Suppressor macrophage (primary cell): ENCODE measurements around the gene GNAT1.
"Not testable (repeated sequence)": the region's sequence is repeated elsewhere in the genome, so short reads cannot be mapped to it uniquely, and the experiment has no call there.

ENCODE experiments used
- DNase-seq, 4 experiments: peaks; one replicate each; pipeline ENCODE4 v3.0.0-alpha.2; 2020 to 2022

GNAT1 gene

DNA sequence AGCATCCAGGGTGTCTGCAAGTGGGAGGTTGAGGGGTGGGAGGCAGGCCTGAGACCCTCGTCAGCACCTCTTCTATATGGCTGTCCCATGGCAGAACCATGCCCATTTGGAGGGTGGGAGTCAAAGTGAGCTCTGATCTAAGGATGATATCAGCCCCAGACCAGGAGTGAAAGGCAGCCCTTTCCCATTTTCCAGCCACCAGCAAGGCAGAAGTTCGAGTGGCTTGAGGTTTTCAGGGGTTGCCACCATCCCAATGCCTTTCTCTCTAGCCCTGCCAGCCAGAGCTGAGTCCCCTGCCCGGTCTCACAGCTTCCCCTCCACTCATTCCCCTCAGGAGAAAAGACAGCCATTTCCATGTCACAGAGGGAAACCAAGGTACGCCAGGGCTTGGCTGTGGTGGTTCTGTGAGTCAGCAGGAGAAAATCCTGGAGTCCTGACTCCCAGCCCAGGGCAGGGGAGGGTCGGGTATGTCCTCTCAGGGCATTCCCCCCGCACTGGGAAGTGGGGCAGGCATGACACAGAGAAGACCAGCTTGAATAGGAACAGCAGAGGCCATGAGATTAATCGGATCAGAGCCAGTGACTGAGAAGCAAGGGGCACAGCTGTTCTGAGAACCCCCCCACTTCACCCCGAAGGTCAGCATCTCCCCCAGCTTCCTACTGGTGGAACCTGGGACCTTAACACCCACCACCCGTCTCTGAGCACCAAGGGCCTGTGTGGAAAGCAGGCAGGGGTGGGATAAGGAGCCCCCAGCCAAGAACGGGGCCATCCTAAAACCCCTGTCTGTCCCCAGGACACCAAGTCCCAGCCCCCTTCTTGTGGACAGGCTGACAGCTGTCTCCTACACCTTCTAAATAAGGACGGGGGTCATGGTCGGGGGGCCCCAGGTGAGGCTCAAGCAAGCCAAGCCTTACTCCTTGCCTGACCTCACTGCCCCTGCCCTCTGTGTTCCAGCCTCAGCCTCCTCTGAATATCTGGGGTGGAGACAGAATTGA, 12.7 kb downstream of the GNAT1 start:
- no peak for DNase-seq

- no peak for DNase-seq
These were observed 13.5 kb downstream of the GNAT1 start, which contains the start of gene SLC38A3 for GRCh38 chr3:50204804-50205412. Gene SLC38A3 (plus strand): TSS chr3:50205271. CDS start chr3:50214200, 8,929 bp downstream.

DNA sequence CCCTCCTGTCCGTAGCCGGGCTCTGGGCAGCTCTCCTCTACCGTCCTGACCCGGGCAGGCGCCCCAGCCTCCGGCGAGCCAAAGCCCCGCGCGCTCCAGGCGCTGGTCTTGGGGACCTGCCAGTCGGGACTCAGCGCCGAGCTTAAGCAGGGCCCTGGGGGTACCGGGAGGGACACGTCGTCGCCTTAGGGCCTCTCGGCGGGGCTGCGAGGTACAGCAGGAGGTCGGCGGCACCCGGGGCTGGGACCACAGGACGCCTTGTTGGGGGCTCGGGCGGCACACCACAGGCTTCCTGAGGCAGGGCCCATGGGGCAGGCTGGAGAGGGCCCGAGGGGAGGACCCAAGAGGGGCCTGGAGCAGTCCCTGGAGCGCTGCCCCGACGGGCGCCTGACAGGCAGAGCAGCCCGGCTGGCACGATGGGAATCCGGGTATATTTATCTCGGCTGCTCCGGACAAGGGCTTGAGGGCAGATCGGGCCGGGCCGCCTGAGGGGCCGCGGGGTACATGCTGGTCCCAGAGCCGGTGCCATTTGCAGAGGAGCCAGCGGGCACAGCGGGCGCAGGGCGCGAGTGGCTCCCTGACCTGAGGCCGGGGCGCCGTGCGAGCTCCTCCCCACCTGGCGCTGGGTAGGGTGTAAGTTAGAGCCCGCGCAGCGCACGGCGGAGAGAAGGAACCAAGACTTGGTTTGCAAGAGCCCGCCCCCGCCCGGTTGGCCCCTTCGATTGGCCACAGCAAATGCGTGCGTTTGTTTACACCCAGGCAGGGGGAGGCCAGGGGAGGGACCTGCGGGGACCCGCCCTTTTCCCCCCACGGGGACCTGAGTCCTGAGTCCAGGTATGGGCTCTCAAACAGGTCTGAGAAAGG, 14.2 kb downstream of the GNAT1 start:
- DNase-seq = peak in 2 of 4 experiments; percentile 19 to 45

GRCh38 chr3:50207359-50208042, 16.1 kb downstream of the GNAT1 start:
- DNase-seq = no peak

DNA sequence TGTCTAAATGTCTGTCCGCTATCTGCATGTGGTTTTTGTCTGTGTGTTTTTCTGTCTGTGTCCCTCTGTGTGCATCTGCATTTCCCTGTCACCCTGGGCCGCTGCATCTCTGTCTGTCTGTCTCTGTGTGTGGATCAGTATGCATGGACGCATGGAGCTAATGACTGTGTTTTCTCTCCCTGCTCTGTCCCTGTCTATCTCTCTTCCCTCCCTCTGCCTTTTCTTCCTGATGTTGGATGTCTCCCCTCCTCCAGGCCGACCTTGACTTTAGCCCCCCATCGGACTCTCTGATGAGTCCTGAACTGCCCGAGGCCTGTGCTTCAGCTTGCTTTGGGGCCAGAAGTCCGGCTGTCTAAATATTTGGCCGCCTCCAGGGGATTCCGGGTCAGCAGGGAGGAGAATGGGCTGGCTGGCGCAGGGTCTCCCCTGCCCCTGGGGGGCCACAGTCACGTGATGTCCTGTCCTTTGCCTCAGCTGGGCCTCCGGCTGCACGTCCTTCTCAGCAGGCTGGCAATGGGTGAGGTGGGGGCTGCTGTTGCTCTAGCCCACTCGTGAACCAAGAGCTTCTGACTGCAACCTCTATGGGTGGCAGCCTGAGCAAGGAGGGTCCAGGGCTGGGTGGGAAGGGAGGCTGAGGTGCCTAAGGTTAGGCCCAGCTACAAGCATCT, 17.4 kb downstream of the GNAT1 start:
- no peak for DNase-seq

- no peak for DNase-seq
These were observed 18.7 kb downstream of the GNAT1 start for GRCh38 chr3:50210176-50210509.

DNA sequence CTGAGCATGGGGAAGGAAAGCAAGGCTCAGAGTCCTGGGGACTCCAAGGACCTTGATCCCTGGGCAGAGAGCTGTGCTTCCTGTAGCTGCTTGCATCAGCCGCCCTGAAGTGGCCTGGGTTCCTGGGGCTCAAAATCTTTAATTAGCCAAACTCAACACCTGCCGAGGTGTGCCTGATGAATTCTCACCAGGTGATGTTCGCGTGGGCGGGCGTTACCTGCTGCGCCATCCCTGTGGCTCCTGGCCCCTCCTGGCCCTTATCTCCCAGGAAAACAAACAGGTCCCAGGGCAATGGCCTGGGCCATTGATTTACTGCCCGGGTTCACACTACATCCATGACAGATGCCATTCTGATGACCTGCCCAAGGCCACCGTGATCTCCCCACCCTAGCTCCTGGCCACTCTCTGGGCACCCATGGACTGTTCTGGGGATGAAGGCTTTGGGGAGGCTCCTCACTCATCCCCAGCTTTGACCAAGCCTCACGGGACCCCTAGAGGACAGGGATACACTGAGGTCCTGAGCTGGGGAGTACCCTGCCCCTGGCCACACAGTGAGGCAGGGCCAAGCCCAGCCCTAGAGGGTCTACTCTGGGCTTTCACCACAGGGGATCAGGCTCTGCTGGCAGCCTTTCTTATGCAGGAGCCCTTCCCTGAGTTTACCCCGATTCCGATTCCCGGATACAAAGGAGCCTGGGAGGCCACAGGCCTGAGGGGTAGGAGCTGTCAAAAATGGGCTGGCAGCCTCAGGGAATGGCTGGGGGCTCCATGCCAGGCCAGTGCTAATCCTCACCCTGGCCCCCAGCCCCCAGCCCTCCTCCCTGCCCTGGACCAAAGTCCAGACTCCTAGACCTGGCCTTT, 19.3 kb downstream of the GNAT1 start:
- DNase-seq = no peak

DNA sequence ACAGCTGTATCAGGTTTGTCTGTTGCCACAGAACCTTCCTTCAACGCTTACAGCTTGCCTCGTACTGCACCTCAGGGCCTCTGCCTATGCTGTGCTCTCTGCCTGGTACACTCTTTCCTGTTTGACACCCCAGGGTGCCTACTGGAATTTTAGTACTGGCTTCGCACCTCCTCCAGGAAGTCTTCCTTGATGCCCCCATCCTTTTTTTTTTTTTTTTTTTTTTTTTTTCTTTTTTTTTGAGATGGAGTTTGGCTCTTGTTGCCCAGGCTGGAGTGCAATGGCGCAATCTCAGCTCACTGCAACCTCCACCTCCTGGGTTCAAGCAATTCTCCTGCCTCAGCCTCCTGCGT, 19.9 kb downstream of the GNAT1 start:
- not testable (repeated sequence) for DNase-seq

GRCh38 chr3:50211930-50212329, 20.5 kb downstream of the GNAT1 start:
- peak in 1 of 4 experiments; percentile 32 for DNase-seq

- peak in 1 of 4 experiments; percentile 27 for DNase-seq
These were observed 21.1 kb downstream of the GNAT1 start for GRCh38 chr3:50212502-50212901.

GRCh38 chr3:50212971-50213370, 21.6 kb downstream of the GNAT1 start:
- no peak for DNase-seq

- DNase-seq = no peak
These were observed 22.0 kb downstream of the GNAT1 start for GRCh38 chr3:50213373-50213772.

- no peak for DNase-seq
These were observed 23.4 kb downstream of the GNAT1 start for GRCh38 chr3:50214824-50215223.

- DNase-seq = no peak
These were observed 24.1 kb downstream of the GNAT1 start for GRCh38 chr3:50215529-50215928.

DNA sequence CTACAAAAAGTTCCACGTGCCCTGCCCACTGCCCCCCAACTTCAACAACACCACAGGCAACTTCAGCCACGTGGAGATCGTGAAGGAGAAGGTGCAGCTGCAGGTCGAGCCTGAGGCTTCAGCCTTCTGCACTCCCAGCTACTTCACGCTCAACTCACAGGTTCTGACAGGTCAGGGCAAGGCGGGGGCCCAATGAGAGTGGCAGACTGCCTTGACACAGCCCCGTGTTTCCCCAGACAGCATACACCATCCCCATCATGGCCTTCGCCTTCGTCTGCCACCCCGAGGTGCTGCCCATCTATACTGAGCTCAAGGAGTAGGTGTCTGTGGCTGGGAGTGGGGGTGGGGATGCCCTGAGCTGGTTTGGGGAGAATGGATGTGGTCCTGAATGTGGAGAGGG, 26.3 kb downstream of the GNAT1 start:
- no peak for DNase-seq

DNA sequence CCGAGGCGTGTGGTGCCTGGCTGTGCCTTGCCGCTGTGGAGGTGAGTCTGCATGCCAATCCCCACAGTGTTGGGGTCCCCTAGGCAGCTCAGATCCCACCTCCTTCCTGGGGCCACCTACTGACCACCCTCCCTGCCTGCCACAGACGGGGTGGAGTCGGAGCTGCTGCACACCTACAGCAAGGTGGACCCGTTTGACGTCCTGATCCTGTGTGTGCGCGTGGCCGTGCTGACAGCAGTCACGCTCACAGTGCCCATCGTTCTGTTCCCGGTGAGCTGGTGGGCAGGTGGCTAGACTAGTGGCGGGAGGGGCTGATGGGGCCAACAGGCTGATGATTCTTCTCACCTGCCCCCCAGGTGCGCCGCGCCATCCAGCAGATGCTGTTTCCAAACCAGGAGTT, 27.0 kb downstream of the GNAT1 start:
- DNase-seq = no peak

- no peak for DNase-seq
These were observed 27.9 kb downstream of the GNAT1 start for GRCh38 chr3:50219285-50219684.

DNA sequence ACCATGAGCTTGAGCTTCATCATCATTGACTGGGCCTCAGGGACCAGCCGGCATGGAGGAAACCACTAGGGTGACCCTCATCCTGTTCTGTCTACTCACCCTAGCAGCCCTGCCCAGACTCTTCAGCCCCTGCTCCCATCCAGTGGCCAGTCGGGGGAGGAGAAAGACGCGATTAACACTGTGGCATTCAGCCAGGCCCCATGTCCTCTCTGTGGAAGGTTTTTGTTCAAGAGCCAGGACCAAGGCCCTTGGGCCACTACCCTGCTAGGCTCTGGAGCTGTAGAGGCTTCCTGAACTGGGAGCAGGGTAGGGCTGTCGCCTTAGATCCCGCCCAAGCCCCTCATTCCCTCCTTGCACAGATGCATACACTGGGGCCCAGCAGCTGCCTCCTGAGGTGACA, 28.7 kb downstream of the GNAT1 start:
- DNase-seq = no peak

- no peak for DNase-seq
These were observed 29.6 kb downstream of the GNAT1 start for GRCh38 chr3:50221051-50221410.

DNA sequence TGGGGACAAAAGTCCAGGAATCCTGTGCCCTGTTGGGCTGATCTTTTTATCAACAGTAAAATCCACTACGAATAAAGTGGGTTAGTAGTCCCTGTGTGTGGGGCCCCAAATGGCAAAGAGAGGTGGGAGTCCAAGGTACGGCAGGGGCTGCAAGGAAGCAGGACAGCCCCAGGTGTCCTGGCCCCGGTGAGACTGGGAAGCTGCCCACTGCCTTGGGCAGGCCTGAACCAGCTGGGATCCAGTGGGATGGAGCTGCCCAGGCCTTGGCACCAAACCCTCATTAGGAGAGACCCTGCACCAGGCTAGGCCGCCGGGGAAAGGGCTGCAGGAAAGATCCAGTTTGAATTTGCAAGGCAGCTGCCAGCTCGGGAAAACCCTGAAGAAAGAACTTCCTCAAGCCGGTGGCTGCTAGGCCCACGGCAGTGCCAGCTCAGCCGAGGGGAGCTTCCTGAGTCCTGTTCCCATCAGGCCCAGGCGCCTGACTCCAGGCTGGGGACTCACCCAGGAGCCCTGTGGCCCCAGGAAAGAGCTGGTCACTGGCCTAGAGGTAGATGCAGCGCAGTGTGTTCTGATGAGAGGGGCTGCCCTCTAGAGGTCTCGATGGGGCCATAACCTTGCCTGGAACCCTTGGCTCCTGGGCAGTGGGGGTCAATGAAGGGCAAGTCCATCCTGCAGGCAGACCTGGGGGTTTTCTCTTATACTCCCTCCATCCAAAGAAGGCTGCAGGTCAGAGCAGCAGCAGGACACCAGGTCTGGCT, 30.2 kb downstream of the GNAT1 start:
- DNase-seq = peak; percentile 55 to 74 (median 70)
